Activated naive CD8-positive, alpha-beta T cell treated with anti-CD3 and anti-CD28 coated beads for 36 hours (primary cell): ENCODE results near the gene MRPL24. TPM values are rescaled to one million over a fixed set of nuclear protein-coding genes. Genes with fewer than 3 reads are reported as not detected.

Experiments used
- DNase-seq: peaks from one replicate; pipeline ENCODE4 v3.0.0; 2021
- H3K27ac Mint-ChIP-seq: one replicate; pipeline ENCODE4 v1.8.0; 2022; ENCODE audit warnings: mild to moderate bottlenecking, moderate library complexity, mixed read lengths
- H3K27me3 Mint-ChIP-seq: one replicate; pipeline ENCODE4 v1.8.0; 2022; ENCODE audit warnings: mild to moderate bottlenecking, mixed read lengths
- H3K36me3 Mint-ChIP-seq: one replicate; pipeline ENCODE4 v1.8.0; 2021; ENCODE audit warnings: mild to moderate bottlenecking, mixed read lengths
- H3K4me1 Mint-ChIP-seq: one replicate; pipeline ENCODE4 v1.8.0; 2021; ENCODE audit warnings: mixed read lengths
- H3K4me3 Mint-ChIP-seq: one replicate; pipeline ENCODE4 v1.8.0; 2022; ENCODE audit warnings: mild to moderate bottlenecking, moderate library complexity, mixed read lengths
- H3K9me3 Mint-ChIP-seq: one replicate; pipeline ENCODE4 v1.8.0; 2022; ENCODE audit warnings: mixed read lengths
- total RNA-seq, 2 experiments: library from RNA; stranded (reverse); gene quantifications; one replicate each; pipeline ENCODE4 v1.2.3, GENCODE V29; 2021

The MRPL24 gene
- total RNA-seq, 2 experiments from 2014 or later, result 85.1 to 94.6 TPM

DNA sequence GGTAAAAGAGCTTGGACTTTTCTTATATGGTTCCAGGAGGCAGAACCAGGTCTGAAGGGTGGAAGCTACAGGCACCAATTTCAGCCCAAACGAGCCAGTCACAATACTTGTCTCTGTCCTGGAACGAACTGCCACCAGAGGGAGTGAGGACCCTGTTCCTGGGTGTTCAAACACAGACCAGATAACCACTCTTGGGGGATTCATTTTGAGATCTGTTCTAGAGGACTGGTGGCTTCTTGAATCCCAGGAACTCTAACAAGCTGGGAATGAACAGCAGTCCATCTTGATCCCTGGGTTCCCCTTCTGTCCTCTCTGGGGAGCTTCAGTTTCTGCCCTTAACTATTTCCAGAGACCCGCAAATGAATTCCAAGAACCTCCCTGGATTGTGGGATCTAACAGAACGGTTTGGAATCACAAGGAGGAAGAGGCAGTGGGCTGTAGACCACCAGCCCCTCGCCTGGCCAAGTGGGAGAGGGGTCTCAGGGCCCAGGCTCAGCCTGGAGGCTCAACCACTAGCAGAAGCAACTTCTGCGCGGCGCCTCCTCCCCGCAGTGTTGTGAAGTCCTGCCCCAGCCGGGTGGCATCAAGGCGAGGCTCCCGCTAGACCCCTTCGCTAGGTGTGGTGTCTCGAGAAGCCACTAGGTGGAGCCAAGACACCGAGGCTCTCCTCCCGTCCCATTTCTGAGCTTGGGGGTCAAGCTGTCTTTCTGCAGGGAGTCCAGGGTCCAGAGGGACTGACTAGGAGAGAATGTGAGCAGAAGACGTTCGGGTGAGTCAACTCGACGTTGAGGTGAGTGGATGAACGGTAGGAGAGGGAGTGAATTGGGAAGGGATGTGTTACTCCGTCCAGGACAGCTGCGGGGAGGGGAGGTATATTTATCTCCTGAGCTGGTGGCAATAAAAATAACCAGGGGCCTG lies 51.6 kb downstream of the MRPL24 start:
- DNase-seq, result peak; percentile 77
- Mint-ChIP-seq H3K4me1 (peaks cover 31% of the 10 kb centered on the region), H3K36me3 (no peaks in the 10 kb centered on the region), H3K9me3 (no peaks in the 10 kb centered on the region), H3K27ac (peak overlapping the region; percentile 69), H3K27me3 (peaks cover 66% of the 10 kb centered on the region), H3K4me3 (no peak overlapping the region)

Other genes starting within 250 kb of the MRPL24 start
- gene MEF2D, start 240.3 kb downstream of the MRPL24 start, total RNA-seq, result 10 to 100 TPM; 25.7 to 27.8 TPM
- 10 to 100 TPM; 13.5 to 14.9 TPM for gene IQGAP3, start 168.5 kb downstream of the MRPL24 start, total RNA-seq
- gene TTC24, start 161.4 kb downstream of the MRPL24 start, total RNA-seq, result 10 to 100 TPM; 18.7 to 19.6 TPM
- 10 to 100 TPM; 65.9 to 68.2 TPM for gene NAXE, start 149.3 kb downstream of the MRPL24 start, total RNA-seq
- 100 to 1,000 TPM; 103 TPM for gene GPATCH4, start 139.6 kb downstream of the MRPL24 start, total RNA-seq
- not detected for gene HAPLN2, start 121.7 kb downstream of the MRPL24 start, total RNA-seq
- not detected for gene BCAN, start 99.0 kb downstream of the MRPL24 start, total RNA-seq
- under 1 TPM in 1 of 2 experiments, not detected in 1; 0.04 TPM for gene NES, start 63.7 kb downstream of the MRPL24 start, total RNA-seq
- 1 to 10 TPM; 1.2 to 1.6 TPM for gene CRABP2, start 35.5 kb downstream of the MRPL24 start, total RNA-seq
- gene METTL25B, start 12.6 kb downstream of the MRPL24 start, total RNA-seq, result 10 to 100 TPM; 24.4 to 24.9 TPM
- 10 to 100 TPM; 74.9 to 77.4 TPM for gene ISG20L2, start 12.3 kb downstream of the MRPL24 start, total RNA-seq
- gene HDGF, start 10.6 kb upstream of the MRPL24 start, total RNA-seq, result 100 to 1,000 TPM; 271 to 274 TPM
- gene PRCC, start 26.4 kb upstream of the MRPL24 start, total RNA-seq, result 10 to 100 TPM; 91.8 to 96.0 TPM
- 100 to 1,000 TPM; 186 TPM for gene SH2D2A, start 75.8 kb upstream of the MRPL24 start, total RNA-seq
- under 1 TPM; 0.12 to 0.20 TPM for gene INSRR, start 118.0 kb upstream of the MRPL24 start, total RNA-seq
- gene NTRK1, start 119.8 kb upstream of the MRPL24 start, total RNA-seq, result 1 to 10 TPM; 3.4 to 4.0 TPM
- not detected for gene PEAR1, start 152.6 kb upstream of the MRPL24 start, total RNA-seq
- not detected for gene LRRC71, start 179.5 kb upstream of the MRPL24 start, total RNA-seq